Activated naive CD4-positive, alpha-beta T cell treated with anti-CD3 and anti-CD28 coated beads, Interleukin-2, amount 50 U/mL, for 24 hours (primary cell): ENCODE data around the gene VANGL2.
A peak's percentile ranks its signal among the peaks of the same experiment; 100 is the strongest.

Experiments used
- H3K27ac Mint-ChIP-seq: one replicate; pipeline ENCODE4 v1.8.0; 2021; ENCODE audit warnings: mild to moderate bottlenecking, mixed read lengths
- H3K27me3 Mint-ChIP-seq: one replicate; pipeline ENCODE4 v1.8.0; 2021; ENCODE audit warnings: mixed read lengths
- H3K36me3 Mint-ChIP-seq: one replicate; pipeline ENCODE4 v1.8.0; 2021; ENCODE audit warnings: mixed read lengths
- H3K4me1 Mint-ChIP-seq: one replicate; pipeline ENCODE4 v1.8.0; 2021; ENCODE audit warnings: mixed read lengths
- H3K4me3 Mint-ChIP-seq: one replicate; pipeline ENCODE4 v1.8.0; 2021; ENCODE audit warnings: mild to moderate bottlenecking, mixed read lengths
- H3K9me3 Mint-ChIP-seq: one replicate; pipeline ENCODE4 v1.8.0; 2021; ENCODE audit warnings: mixed read lengths

The VANGL2 gene

GRCh38 chr1:160394673-160395072 is 5.7 kb upstream of the VANGL2 start:
- no peaks in the 10 kb centered on the region for H3K36me3 Mint-ChIP-seq
- H3K4me3 Mint-ChIP-seq, result no peak overlapping the region
- H3K9me3 Mint-ChIP-seq, result no peaks in the 10 kb centered on the region
- no peaks in the 10 kb centered on the region for H3K27me3 Mint-ChIP-seq
- H3K4me1 Mint-ChIP-seq, result peaks cover 4% of the 10 kb centered on the region
- H3K27ac Mint-ChIP-seq, result no peak overlapping the region

- Mint-ChIP-seq H3K9me3 (no peaks in the 10 kb centered on the region), H3K27me3 (peaks cover 11% of the 10 kb centered on the region), H3K4me1 (peaks cover 12% of the 10 kb centered on the region), H3K27ac (no peak overlapping the region), H3K4me3 (no peak overlapping the region), H3K36me3 (no peaks in the 10 kb centered on the region)
Observed at GRCh38 chr1:160397651-160398050, 2.7 kb upstream of the VANGL2 start.

- peaks cover 12% of the 10 kb centered on the region for H3K4me1 Mint-ChIP-seq
- H3K27me3 Mint-ChIP-seq, result peaks cover 12% of the 10 kb centered on the region
- peak overlapping the region; percentile 53 for H3K4me3 Mint-ChIP-seq
- no peaks in the 10 kb centered on the region for H3K9me3 Mint-ChIP-seq
- no peaks in the 10 kb centered on the region for H3K36me3 Mint-ChIP-seq
- H3K27ac Mint-ChIP-seq, result peak overlapping the region; percentile 53
Observed at GRCh38 chr1:160398823-160399222, 1.5 kb upstream of the VANGL2 start.

GRCh38 chr1:160399544-160400222 is 681 bp upstream of the VANGL2 start:
- H3K27ac Mint-ChIP-seq, result no peak overlapping the region
- peaks cover 12% of the 10 kb centered on the region for H3K27me3 Mint-ChIP-seq
- H3K36me3 Mint-ChIP-seq, result no peaks in the 10 kb centered on the region
- no peaks in the 10 kb centered on the region for H3K9me3 Mint-ChIP-seq
- peak overlapping the region; percentile 47 for H3K4me3 Mint-ChIP-seq
- peaks cover 12% of the 10 kb centered on the region for H3K4me1 Mint-ChIP-seq

GRCh38 chr1:160400646-160401486 is 502 bp downstream of the VANGL2 start:
- H3K4me1 Mint-ChIP-seq, result peaks cover 12% of the 10 kb centered on the region
- H3K36me3 Mint-ChIP-seq, result no peaks in the 10 kb centered on the region
- H3K4me3 Mint-ChIP-seq, result peak overlapping the region; percentile 60
- H3K27me3 Mint-ChIP-seq, result peaks cover 12% of the 10 kb centered on the region
- H3K27ac Mint-ChIP-seq, result no peak overlapping the region
- H3K9me3 Mint-ChIP-seq, result no peaks in the 10 kb centered on the region

GRCh38 chr1:160401487-160401805 is 1.1 kb downstream of the VANGL2 start:
- H3K4me1 Mint-ChIP-seq, result peaks cover 12% of the 10 kb centered on the region
- H3K36me3 Mint-ChIP-seq, result no peaks in the 10 kb centered on the region
- H3K27me3 Mint-ChIP-seq, result peaks cover 12% of the 10 kb centered on the region
- no peak overlapping the region for H3K27ac Mint-ChIP-seq
- H3K9me3 Mint-ChIP-seq, result no peaks in the 10 kb centered on the region
- H3K4me3 Mint-ChIP-seq, result peak overlapping the region; percentile 31

- Mint-ChIP-seq H3K36me3 (no peaks in the 10 kb centered on the region), H3K4me1 (peaks cover 12% of the 10 kb centered on the region), H3K4me3 (peak overlapping the region; percentile 31), H3K9me3 (no peaks in the 10 kb centered on the region), H3K27me3 (peaks cover 12% of the 10 kb centered on the region), H3K27ac (no peak overlapping the region)
Observed at GRCh38 chr1:160402001-160402795, 1.8 kb downstream of the VANGL2 start.

GRCh38 chr1:160403244-160403643 is 2.9 kb downstream of the VANGL2 start:
- Mint-ChIP-seq H3K9me3 (no peaks in the 10 kb centered on the region), H3K4me1 (peaks cover 12% of the 10 kb centered on the region), H3K36me3 (no peaks in the 10 kb centered on the region), H3K27ac (no peak overlapping the region), H3K4me3 (no peak overlapping the region), H3K27me3 (peaks cover 12% of the 10 kb centered on the region)

- Mint-ChIP-seq H3K9me3 (no peaks in the 10 kb centered on the region), H3K27me3 (peaks cover 12% of the 10 kb centered on the region), H3K36me3 (no peaks in the 10 kb centered on the region), H3K4me1 (peaks cover 9% of the 10 kb centered on the region), H3K27ac (no peak overlapping the region), H3K4me3 (no peak overlapping the region)
Observed at GRCh38 chr1:160404094-160404493, 3.7 kb downstream of the VANGL2 start.

GRCh38 chr1:160405331-160405877 is 5.0 kb downstream of the VANGL2 start:
- peaks cover 8% of the 10 kb centered on the region for H3K4me1 Mint-ChIP-seq
- no peak overlapping the region for H3K27ac Mint-ChIP-seq
- no peaks in the 10 kb centered on the region for H3K9me3 Mint-ChIP-seq
- H3K27me3 Mint-ChIP-seq, result peaks cover 12% of the 10 kb centered on the region
- H3K4me3 Mint-ChIP-seq, result no peak overlapping the region
- no peaks in the 10 kb centered on the region for H3K36me3 Mint-ChIP-seq

- H3K9me3 Mint-ChIP-seq, result no peaks in the 10 kb centered on the region
- no peaks in the 10 kb centered on the region for H3K36me3 Mint-ChIP-seq
- peaks cover 4% of the 10 kb centered on the region for H3K4me1 Mint-ChIP-seq
- no peak overlapping the region for H3K4me3 Mint-ChIP-seq
- H3K27ac Mint-ChIP-seq, result no peak overlapping the region
- peaks cover 8% of the 10 kb centered on the region for H3K27me3 Mint-ChIP-seq
Observed at GRCh38 chr1:160406131-160406968, 6.0 kb downstream of the VANGL2 start.

- Mint-ChIP-seq H3K9me3 (no peaks in the 10 kb centered on the region), H3K27ac (no peak overlapping the region), H3K36me3 (no peaks in the 10 kb centered on the region), H3K4me3 (no peak overlapping the region), H3K27me3 (no peaks in the 10 kb centered on the region), H3K4me1 (no peaks in the 10 kb centered on the region)
Observed at GRCh38 chr1:160407839-160408801, 7.8 kb downstream of the VANGL2 start.

GRCh38 chr1:160408864-160409263 is 8.5 kb downstream of the VANGL2 start:
- H3K36me3 Mint-ChIP-seq, result no peaks in the 10 kb centered on the region
- no peaks in the 10 kb centered on the region for H3K27me3 Mint-ChIP-seq
- H3K27ac Mint-ChIP-seq, result no peak overlapping the region
- H3K9me3 Mint-ChIP-seq, result no peaks in the 10 kb centered on the region
- H3K4me1 Mint-ChIP-seq, result no peaks in the 10 kb centered on the region
- no peak overlapping the region for H3K4me3 Mint-ChIP-seq

- no peaks in the 10 kb centered on the region for H3K9me3 Mint-ChIP-seq
- no peaks in the 10 kb centered on the region for H3K36me3 Mint-ChIP-seq
- H3K27me3 Mint-ChIP-seq, result no peaks in the 10 kb centered on the region
- H3K27ac Mint-ChIP-seq, result no peak overlapping the region
- H3K4me3 Mint-ChIP-seq, result no peak overlapping the region
- no peaks in the 10 kb centered on the region for H3K4me1 Mint-ChIP-seq
Observed at GRCh38 chr1:160409486-160409885, 9.1 kb downstream of the VANGL2 start.
